Measurements from ENCODE around the gene DHX32. TPM values are rescaled to one million over a fixed set of nuclear protein-coding genes. Genes with fewer than 3 reads are reported as not detected.
"Not testable (repeated sequence)": the region's sequence is repeated elsewhere in the genome, so short reads cannot be mapped to it uniquely, and the experiment has no call there.

DHX32 gene
- total and polyA plus RNA-seq, 2 donors from 2014 or later, result 20.0 to 33.2 TPM

- H3K9ac ChIP-seq (ENCODE audit: low read length in 3 of 3); intact Hi-C loops (cut with DNase I); FAIRE-seq; H3K27ac ChIP-seq (ENCODE audit: low read depth in 2 of 2, low read length in 2 of 2); H3K4me1 ChIP-seq (ENCODE audit: control insufficient read depth in 2 of 3, insufficient read depth in 2 of 3, low read depth in 1 of 3, low read length in 3 of 3); H3K9me3 ChIP-seq (ENCODE audit: control insufficient read depth in 2 of 3, insufficient read depth in 1 of 3, low read length in 3 of 3); H3K27me3 ChIP-seq (ENCODE audit: control insufficient read depth, insufficient read depth, low read length); DNase-seq; H3K4me3 ChIP-seq (ENCODE audit: low read length in 3 of 3); H3K36me3 ChIP-seq (ENCODE audit: control insufficient read depth in 2 of 3, insufficient read depth in 3 of 3, low read length in 3 of 3): not testable (repeated sequence)
Observed at GRCh38 chr10:125907598-125907997, 26.5 kb upstream of the DHX32 start.

- H3K9me3 ChIP-seq (ENCODE audit: control insufficient read depth in 2 of 3, insufficient read depth in 1 of 3, low read length in 3 of 3); H3K27ac ChIP-seq (ENCODE audit: low read depth in 2 of 2, low read length in 2 of 2); H3K9ac ChIP-seq (ENCODE audit: low read length in 3 of 3); FAIRE-seq; intact Hi-C loops (cut with DNase I); H3K27me3 ChIP-seq (ENCODE audit: control insufficient read depth, insufficient read depth, low read length); H3K4me1 ChIP-seq (ENCODE audit: control insufficient read depth in 2 of 3, insufficient read depth in 2 of 3, low read depth in 1 of 3, low read length in 3 of 3); H3K4me3 ChIP-seq (ENCODE audit: low read length in 3 of 3); H3K36me3 ChIP-seq (ENCODE audit: control insufficient read depth in 2 of 3, insufficient read depth in 3 of 3, low read length in 3 of 3); DNase-seq: not testable (repeated sequence)
Observed at GRCh38 chr10:125905069-125905994, 24.2 kb upstream of the DHX32 start.

GRCh38 chr10:125903135-125903640, 22.1 kb upstream of the DHX32 start:
- FAIRE-seq; H3K27me3 ChIP-seq (ENCODE audit: control insufficient read depth, insufficient read depth, low read length); H3K9me3 ChIP-seq (ENCODE audit: control insufficient read depth in 2 of 3, insufficient read depth in 1 of 3, low read length in 3 of 3); H3K4me1 ChIP-seq (ENCODE audit: control insufficient read depth in 2 of 3, insufficient read depth in 2 of 3, low read depth in 1 of 3, low read length in 3 of 3); H3K4me3 ChIP-seq (ENCODE audit: low read length in 3 of 3); intact Hi-C loops (cut with DNase I); H3K36me3 ChIP-seq (ENCODE audit: control insufficient read depth in 2 of 3, insufficient read depth in 3 of 3, low read length in 3 of 3); H3K9ac ChIP-seq (ENCODE audit: low read length in 3 of 3); H3K27ac ChIP-seq (ENCODE audit: low read depth in 2 of 2, low read length in 2 of 2); DNase-seq: not testable (repeated sequence)

- not testable (repeated sequence) for H3K4me1 ChIP-seq (ENCODE audit: control insufficient read depth in 2 of 3, insufficient read depth in 2 of 3, low read depth in 1 of 3, low read length in 3 of 3)
Observed at GRCh38 chr10:125900963-125901362, 19.9 kb upstream of the DHX32 start.

GRCh38 chr10:125897317-125897716, 16.2 kb upstream of the DHX32 start:
- H3K9me3 ChIP-seq (ENCODE audit: control insufficient read depth in 2 of 3, insufficient read depth in 1 of 3, low read length in 3 of 3); H3K27me3 ChIP-seq (ENCODE audit: control insufficient read depth, insufficient read depth, low read length); H3K4me1 ChIP-seq (ENCODE audit: control insufficient read depth in 2 of 3, insufficient read depth in 2 of 3, low read depth in 1 of 3, low read length in 3 of 3); H3K27ac ChIP-seq (ENCODE audit: low read depth in 2 of 2, low read length in 2 of 2); H3K9ac ChIP-seq (ENCODE audit: low read length in 3 of 3); DNase-seq; H3K36me3 ChIP-seq (ENCODE audit: control insufficient read depth in 2 of 3, insufficient read depth in 3 of 3, low read length in 3 of 3); intact Hi-C loops (cut with DNase I); FAIRE-seq: not testable (repeated sequence)
- H3K4me3 ChIP-seq (ENCODE audit: low read length in 3 of 3), result peak overlapping the region in 1 of 3 donors; percentile 70

More at GRCh38 chr10:125900963-125901362, 19.9 kb upstream of the DHX32 start:
- H3K9me3 ChIP-seq (ENCODE audit: control insufficient read depth in 2 of 3, insufficient read depth in 1 of 3, low read length in 3 of 3); DNase-seq; FAIRE-seq; H3K27ac ChIP-seq (ENCODE audit: low read depth in 2 of 2, low read length in 2 of 2); H3K36me3 ChIP-seq (ENCODE audit: control insufficient read depth in 2 of 3, insufficient read depth in 3 of 3, low read length in 3 of 3); intact Hi-C loops (cut with DNase I); H3K4me3 ChIP-seq (ENCODE audit: low read length in 3 of 3); H3K27me3 ChIP-seq (ENCODE audit: control insufficient read depth, insufficient read depth, low read length); H3K9ac ChIP-seq (ENCODE audit: low read length in 3 of 3): not testable (repeated sequence)

- DNase-seq, result peak; percentile 91 to 96 (median 94)
- H3K27ac ChIP-seq (ENCODE audit: low read depth in 2 of 2, low read length in 2 of 2), result peak within 1 kb of the TSS; percentile 37 to 57
- intact Hi-C loops (cut with DNase I); FAIRE-seq; H3K4me1 ChIP-seq (ENCODE audit: control insufficient read depth in 2 of 3, insufficient read depth in 2 of 3, low read depth in 1 of 3, low read length in 3 of 3); H3K9me3 ChIP-seq (ENCODE audit: control insufficient read depth in 2 of 3, insufficient read depth in 1 of 3, low read length in 3 of 3); H3K27me3 ChIP-seq (ENCODE audit: control insufficient read depth, insufficient read depth, low read length); H3K36me3 ChIP-seq (ENCODE audit: control insufficient read depth in 2 of 3, insufficient read depth in 3 of 3, low read length in 3 of 3): not testable (repeated sequence)
- peak within 1 kb of the TSS; percentile 60 to 71 (median 65) for H3K4me3 ChIP-seq (ENCODE audit: low read length in 3 of 3)
- peak within 1 kb of the TSS; percentile 49 to 73 (median 61) for H3K9ac ChIP-seq (ENCODE audit: low read length in 3 of 3)
Observed at GRCh38 chr10:125896088-125896934, 15.2 kb upstream of the DHX32 start, which contains the start of gene FANK1. TSS of gene FANK1 (plus strand) at chr10:125896564. CDS start at chr10:125896643, 79 bp downstream.

- H3K4me1 ChIP-seq (ENCODE audit: control insufficient read depth in 2 of 3, insufficient read depth in 2 of 3, low read depth in 1 of 3, low read length in 3 of 3); H3K27me3 ChIP-seq (ENCODE audit: control insufficient read depth, insufficient read depth, low read length); H3K9me3 ChIP-seq (ENCODE audit: control insufficient read depth in 2 of 3, insufficient read depth in 1 of 3, low read length in 3 of 3); H3K36me3 ChIP-seq (ENCODE audit: control insufficient read depth in 2 of 3, insufficient read depth in 3 of 3, low read length in 3 of 3); intact Hi-C loops (cut with DNase I); FAIRE-seq: not testable (repeated sequence)
- DNase-seq, result peak; percentile 76 to 89 (median 81)
- Histone ChIP-seq H3K4me3 (ENCODE audit: low read length in 3 of 3) (peak overlapping the region; percentile 60 to 71 (median 65)), H3K9ac (ENCODE audit: low read length in 3 of 3) (peak overlapping the region; percentile 49 to 73 (median 61)), H3K27ac (ENCODE audit: low read depth in 2 of 2, low read length in 2 of 2) (peak overlapping the region; percentile 37 to 57)
Observed at GRCh38 chr10:125895130-125896087, 14.3 kb upstream of the DHX32 start.

Data from kidney (tissue), 11 donors.